IMR-90 (cell line): ENCODE measurements around the gene HARS1. TPM values are rescaled to one million over a fixed set of nuclear protein-coding genes. Genes with fewer than 3 reads are reported as not detected.
A peak's percentile ranks its signal among the peaks of the same experiment; 100 is the strongest.

Experiments
- ATAC-seq: fragments of 200-7000 bp; cut with Tn5 transposase; 2 replicates; pipeline ENCODE4 v1.9.1; 2020; ENCODE audit warnings: low read depth, mild to moderate bottlenecking, moderate library complexity
- BruUV-seq: library from RNA; stranded (reverse); fragments of 400-500 nt; replicated peaks from 2 replicates; lab custom pipeline; 2021; lab: Mats Ljungman, UMichigan
- CTCF ChIA-PET: fragments of 300-600 bp; formaldehyde crosslinking; extraction: SDS; loops from one replicate; lab custom pipeline; 2021; ENCODE audit warnings: antibody characterized with exemption; lab: Yijun Ruan, JAX
- POLR2A ChIA-PET: fragments of 300-600 bp; sonication (Branson Sonifier 250); formaldehyde crosslinking; loops from one replicate; lab custom pipeline; 2022; ENCODE audit warnings: antibody characterized with exemption; ENCODE audit not compliant: unreplicated experiment; lab: Charles Lee
- DNase-seq: peaks from one replicate; pipeline ENCODE4 v3.0.0; 2013
- H2AFZ ChIP-seq: replicated peaks from 2 replicates; pipeline ENCODE3; 2013; ENCODE audit warnings: low read length, mild to moderate bottlenecking; ENCODE audit not compliant: poor library complexity
- H2AK5ac ChIP-seq: 2 replicates; pipeline ENCODE4 v1.6.1; 2013; ENCODE audit warnings: low read depth, low read length, inconsistent platforms
- H2AK9ac ChIP-seq: replicated peaks from 2 replicates; pipeline ENCODE3; 2013; ENCODE audit warnings: mild to moderate bottlenecking, low read depth, low read length, moderate library complexity; ENCODE audit not compliant: poor library complexity
- H2BK120ac ChIP-seq: 2 replicates; pipeline ENCODE4 v1.6.1; 2013; ENCODE audit warnings: low read depth, low read length, inconsistent platforms
- H2BK15ac ChIP-seq: 3 replicates; pipeline ENCODE4 v1.6.1; 2013; ENCODE audit warnings: low read depth, low read length, inconsistent platforms
- H2BK20ac ChIP-seq: 2 replicates; pipeline ENCODE4 v1.6.1; 2013; ENCODE audit warnings: low read depth, mild to moderate bottlenecking, inconsistent platforms, low read length, moderate library complexity
- H2BK5ac ChIP-seq: 2 replicates; pipeline ENCODE4 v1.6.1; 2013; ENCODE audit warnings: mild to moderate bottlenecking, low read depth, low read length, inconsistent platforms; ENCODE audit not compliant: poor library complexity, severe bottlenecking
- H3K14ac ChIP-seq: replicated peaks from 2 replicates; pipeline ENCODE4 v1.6.1; 2013; ENCODE audit warnings: low read depth, low read length, inconsistent platforms
- H3K18ac ChIP-seq: 2 replicates; pipeline ENCODE4 v1.6.1; 2013; ENCODE audit warnings: low read depth, low read length, control low read depth
- H3K23ac ChIP-seq: 2 replicates; pipeline ENCODE4 v1.6.1; 2013; ENCODE audit warnings: low read depth, low read length, inconsistent platforms
- H3K27ac ChIP-seq: 2 replicates; pipeline ENCODE4 v1.5.1; 2013; ENCODE audit warnings: mild to moderate bottlenecking, control low read depth, low read length; ENCODE audit not compliant: insufficient read depth
- H3K27me3 ChIP-seq: 2 replicates; pipeline ENCODE4 v1.6.1; 2013; ENCODE audit warnings: low read length; ENCODE audit not compliant: control insufficient read depth, insufficient read depth
- H3K36me3 ChIP-seq: 2 replicates; pipeline ENCODE4 v1.6.1; 2013; ENCODE audit warnings: low read length, mixed read lengths; ENCODE audit not compliant: control insufficient read depth, insufficient read depth
- H3K4ac ChIP-seq: 2 replicates; pipeline ENCODE4 v1.6.1; 2013; ENCODE audit warnings: low read depth, low read length, inconsistent platforms
- H3K4me1 ChIP-seq: 2 replicates; pipeline ENCODE4 v1.6.1; 2013; ENCODE audit warnings: low read length, mixed read lengths; ENCODE audit not compliant: control insufficient read depth, insufficient read depth
- H3K4me2 ChIP-seq: 2 replicates; pipeline ENCODE4 v1.6.1; 2013; ENCODE audit warnings: low read depth, mild to moderate bottlenecking, control low read depth, low read length, moderate library complexity
- H3K4me3 ChIP-seq: 2 replicates; pipeline ENCODE4 v1.5.1; 2013; ENCODE audit warnings: low read depth, mild to moderate bottlenecking, control low read depth, low read length, moderate library complexity; ENCODE audit not compliant: insufficient read depth
- H3K56ac ChIP-seq: 2 replicates; pipeline ENCODE4 v1.6.1; 2013; ENCODE audit warnings: low read length, inconsistent platforms; ENCODE audit not compliant: insufficient read depth; ENCODE audit errors: extremely low read depth
- H3K79me1 ChIP-seq, 2 experiments: 2 replicates each; pipeline ENCODE4 v1.6.1; 2013; ENCODE audit warnings: low read length in 2 of 2, inconsistent platforms in 1 of 2, low read depth in 1 of 2
- H3K9ac ChIP-seq: 2 replicates; pipeline ENCODE4 v1.6.1; 2013; ENCODE audit warnings: low read depth, low read length, control low read depth
- H3K9me1 ChIP-seq: 2 replicates; pipeline ENCODE4 v1.6.1; 2013; ENCODE audit warnings: low read length, inconsistent platforms; ENCODE audit not compliant: insufficient read depth
- H3K9me3 ChIP-seq: 2 replicates; pipeline ENCODE4 v1.6.1; 2013; ENCODE audit warnings: low read length; ENCODE audit not compliant: control insufficient read depth, insufficient read depth
- H4K20me1 ChIP-seq: 2 replicates; pipeline ENCODE4 v1.6.1; 2013; ENCODE audit warnings: low read length, inconsistent platforms; ENCODE audit not compliant: insufficient read depth
- H4K5ac ChIP-seq: 2 replicates; pipeline ENCODE4 v1.6.1; 2013; ENCODE audit warnings: mild to moderate bottlenecking, low read depth, low read length, control low read depth
- H4K8ac ChIP-seq, 2 experiments: 2 replicates each; pipeline ENCODE4 v1.6.1; 2013; ENCODE audit warnings: low read depth in 2 of 2, low read length in 2 of 2, control low read depth in 1 of 2, inconsistent platforms in 1 of 2
- H4K91ac ChIP-seq: 2 replicates; pipeline ENCODE4 v1.6.1; 2013; ENCODE audit warnings: low read depth, low read length, inconsistent platforms; ENCODE audit not compliant: insufficient read depth
- BHLHE40 ChIP-seq: fragments of 150-350 bp; IDR thresholded peaks from 2 replicates; pipeline ENCODE4 v1.6.1; 2016; ENCODE audit warnings: mild to moderate bottlenecking, low read depth, low read length
- CEBPB ChIP-seq: IDR thresholded peaks from 2 replicates; pipeline ENCODE4 v1.6.1; 2012; ENCODE audit warnings: low read depth, low read length, improper control_type of control experiment
- ELK1 ChIP-seq: fragments of 150-350 bp; IDR thresholded peaks from 2 replicates; pipeline ENCODE4 v1.6.1; 2016; ENCODE audit warnings: low read depth, mild to moderate bottlenecking, low read length, moderate library complexity, borderline replicate concordance
- FOS ChIP-seq: fragments of 150-350 bp; IDR thresholded peaks from 2 replicates; pipeline ENCODE4 v1.6.1; 2016; ENCODE audit warnings: low read depth, low read length
- MAFK ChIP-seq: IDR thresholded peaks from 2 replicates; pipeline ENCODE4 v1.6.1; 2012; ENCODE audit warnings: low read depth, low read length, improper control_type of control experiment
- MAZ ChIP-seq: IDR thresholded peaks from 2 replicates; pipeline ENCODE4 v1.6.1; 2012; ENCODE audit warnings: low read depth, mild to moderate bottlenecking, low read length, improper control_type of control experiment, moderate library complexity, borderline replicate concordance
- MXI1 ChIP-seq: IDR thresholded peaks from 2 replicates; pipeline ENCODE4 v1.6.1; 2012; ENCODE audit warnings: low read depth, mild to moderate bottlenecking, low read length, moderate library complexity, borderline replicate concordance
- NFE2L2 ChIP-seq: fragments of 150-350 bp; IDR thresholded peaks from 2 replicates; pipeline ENCODE4 v1.6.1; 2016; ENCODE audit warnings: low read depth, mild to moderate bottlenecking, low read length
- POLR2A ChIP-seq: IDR thresholded peaks from 2 replicates; pipeline ENCODE4 v1.6.1; 2012; ENCODE audit warnings: mild to moderate bottlenecking, low read depth, low read length
- RAD21 ChIP-seq: IDR thresholded peaks from 2 replicates; pipeline ENCODE4 v1.6.1; 2012; ENCODE audit warnings: low read length, improper control_type of control experiment
- RCOR1 ChIP-seq: IDR thresholded peaks from 2 replicates; pipeline ENCODE4 v1.6.1; 2012; ENCODE audit warnings: mild to moderate bottlenecking, low read length, improper control_type of control experiment; ENCODE audit not compliant: insufficient replicate concordance
- RFX5 ChIP-seq: IDR thresholded peaks from 2 replicates; pipeline ENCODE4 v1.8.0; 2012; ENCODE audit warnings: low read depth, mild to moderate bottlenecking, low read length, moderate library complexity
- SMC3 ChIP-seq: fragments of 150-350 bp; IDR thresholded peaks from 2 replicates; pipeline ENCODE4 v1.6.1; 2016; ENCODE audit warnings: low read depth, mild to moderate bottlenecking, antibody characterized with exemption, low read length, moderate library complexity
- USF2 ChIP-seq: fragments of 150-350 bp; IDR thresholded peaks from 2 replicates; pipeline ENCODE4 v1.6.1; 2017; ENCODE audit warnings: mild to moderate bottlenecking, antibody characterized with exemption, low read length, low read depth
- WGBS, 2 experiments: methylation state at CpG; one replicate each; pipeline versions ENCODE4 v1.1.5 to v1.1.7; 2013; ENCODE audit warnings: missing lambda C conversion rate in 2 of 2; ENCODE audit not compliant: insufficient read length in 1 of 2; ENCODE audit errors: extremely low coverage in 2 of 2; 5-methylcytosine and 5-hydroxymethylcytosine counted together
- dilution Hi-C: fragments of 300-500 bp; cut with HindIII; formaldehyde crosslinking; loops from one replicate; pipeline ENCODE4 v1.14.3; 2018; ENCODE audit warnings: low sequenced_read_pairs; ENCODE audit not compliant: unreplicated experiment
- in situ Hi-C: fragments of 300-500 bp; cut with MboI; formaldehyde crosslinking; loops from 3 replicates; pipeline ENCODE4 v1.14.3; 2019; ENCODE audit warnings: low sequenced_read_pairs, inconsistent platforms, mixed read lengths
- intact Hi-C: fragments of 100-400 bp; cut with micrococcal nuclease; formaldehyde crosslinking; loops from 2 replicates; pipeline ENCODE4 v1.10.0; 2022
- polyA plus RNA-seq, 3 experiments: library from polyadenylated mRNA; depleted of rRNA; stranded (reverse); fragments of >200 nt; gene quantifications; 2 replicates each; pipeline ENCODE4 v1.2.3, GENCODE V29; 2012; ENCODE audit warnings: low replicate concordance in 1 of 3
- total RNA-seq: library from RNA; depleted of rRNA; stranded (reverse); fragments of >200 nt; gene quantifications from 2 replicates; pipeline ENCODE4 v1.2.3, GENCODE V29; 2012

The HARS1 gene
- total and polyA plus RNA-seq, 2 of the 4 experiments (the other 2 are of a cell fraction) = 97.6 to 141 TPM

- Histone ChIP-seq H4K91ac (peak within 1 kb of the TSS; percentile 71), H3K4ac (peak within 1 kb of the TSS; percentile 72), H3K18ac (peak within 1 kb of the TSS; percentile 71), H3K79me1 (peaks cover 6 to 28% of the 10 kb centered on the region in 2 experiments), H3K27me3 (no peaks in the 10 kb centered on the region), H2BK20ac (no peak within 1 kb of the TSS; the same call in none of the 2 replicates), H3K23ac (peak within 1 kb of the TSS; percentile 43), H3K56ac (peak within 1 kb of the TSS; percentile 21), H2BK5ac (peak within 1 kb of the TSS; percentile 61), H4K8ac (peak within 1 kb of the TSS; percentile 73 to 84), H3K9me3 (no peaks in the 10 kb centered on the region), H3K4me2 (peak within 1 kb of the TSS; percentile 95), H3K27ac (peak within 1 kb of the TSS; percentile 74), H3K36me3 (peaks cover 19% of the 10 kb centered on the region), H3K9ac (peak within 1 kb of the TSS; percentile 69), H4K20me1 (no peaks in the 10 kb centered on the region), H2BK120ac (peak within 1 kb of the TSS; percentile 38), H2BK15ac (peak within 1 kb of the TSS; percentile 21; the same call in 1 of the 3 replicates), H2AFZ (peak within 1 kb of the TSS; percentile 91), H2AK5ac (peak within 1 kb of the TSS; percentile 14; the same call in 1 of the 2 replicates), H3K4me1 (peaks cover 3% of the 10 kb centered on the region), H3K14ac (peak within 1 kb of the TSS; percentile 75), H3K4me3 (peak within 1 kb of the TSS; percentile 70), H2AK9ac (peak within 1 kb of the TSS; percentile 97), H3K9me1 (peaks cover 7% of the 10 kb centered on the region), H4K5ac (peak within 1 kb of the TSS; percentile 82)
- intact Hi-C loops (loop anchor here (1.0 to 10.0 kb wide), 3 partner anchors 82 to 395 kb away; partner anchors contain the start of genes EIF4EBP3 and SRA1), dilution Hi-C loops (no loop called here), in situ Hi-C loops (no loop called here)
- CTCF ChIA-PET = interaction anchor here (0.6 to 1.2 kb wide), 5 partner anchors 9 to 253 kb away, joined by 3 to 5 read pairs (median 4); partner anchors contain the start of genes EIF4EBP3 and IK
- DNase-seq (peak; percentile 89), ATAC-seq (peak; percentile 99)
- BruUV-seq = no TSS peak
- WGBS, 2 experiments = 1% methylated on average over 17 of the region's 63 CpGs; no CpG with 5 or more reads in 1 of the 2 experiments
- POLR2A ChIA-PET = no interaction called here
- TF ChIP-seq MAZ (peak; percentile 97), CEBPB (peak; percentile 70), RFX5 (no peak), FOS (no peak), RAD21 (peak; percentile 44), SMC3 (peak; percentile 1; the same call in 1 of the 2 replicates), ELK1 (no peak), USF2 (peak; percentile 38; the same call in 1 of the 2 replicates), NFE2L2 (no peak), MXI1 (peak; percentile 97), MAFK (no peak), RCOR1 (no peak), BHLHE40 (no peak), POLR2A (no peak)
Observed at GRCh38 chr5:140639148-140639981, 51.8 kb downstream of the HARS1 start, which contains the start of gene TMCO6. Gene TMCO6 (plus strand): TSS chr5:140639451. CDS start chr5:140639528, 77 bp downstream.
